GM12878 (cell line): ENCODE results near the gene MYL6B. TPM values are rescaled to one million over a fixed set of nuclear protein-coding genes. Genes with fewer than 3 reads are reported as not detected.
A peak's percentile ranks its signal among the peaks of the same experiment; 100 is the strongest.

Source experiments
- ATAC-seq: fragments of 200-7000 bp; cut with Tn5 transposase; 3 replicates; pipeline ENCODE4 v1.9.1; 2020; ENCODE audit warnings: mild to moderate bottlenecking, moderate library complexity
- BruUV-seq: library from RNA; stranded (reverse); fragments of 400-500 nt; replicated peaks from 2 replicates; lab custom pipeline; 2021; lab: Mats Ljungman, UMichigan
- CTCF ChIA-PET: fragments of 300-600 bp; sonication (Branson Sonifier 250); formaldehyde crosslinking; extraction: SDS; loops from one replicate; lab custom pipeline; 2021; ENCODE audit warnings: inconsistent platforms; lab: Yijun Ruan, JAX
- POLR2A ChIA-PET: fragments of 350-600 bp; formaldehyde crosslinking; extraction: SDS; loops from one replicate; lab custom pipeline; 2021; ENCODE audit warnings: inconsistent platforms; lab: Charles Lee
- RAD21 ChIA-PET: fragments of 300-600 bp; sonication (Branson Sonifier 250); formaldehyde crosslinking; loops from one replicate; lab custom pipeline; 2023; ENCODE audit warnings: antibody characterized with exemption; ENCODE audit not compliant: unreplicated experiment; lab: Charles Lee
- SMC1A ChIA-PET: fragments of 300-600 bp; sonication (Branson Sonifier 250); formaldehyde crosslinking; loops from one replicate; lab custom pipeline; 2023; ENCODE audit not compliant: unreplicated experiment, uncharacterized antibody; lab: Charles Lee
- DNase-seq: peaks from one replicate; pipeline ENCODE4 v3.0.0-alpha.2; 2011; ENCODE audit warnings: low read depth, low spot score
- FAIRE-seq: peaks from 3 replicates; lab custom pipeline; 2011; peaks lifted over from hg19 to GRCh38; lab: Jason Lieb, UNC
- H2AFZ ChIP-seq: 2 replicates; pipeline ENCODE4 v1.6.0; 2011; ENCODE audit warnings: low read depth, low read length, control low read depth; ENCODE audit not compliant: control insufficient read depth
- H3K27ac ChIP-seq: 2 replicates; pipeline ENCODE4 v1.5.1; 2011; ENCODE audit warnings: control low read depth; ENCODE audit not compliant: control insufficient read depth, insufficient read depth
- H3K27me3 ChIP-seq, 2 experiments: replicated peaks in 1 of 2; 2 replicates each; pipeline versions ENCODE4 v1.6.0 to v1.6.1; 2011; ENCODE audit warnings: low read length in 1 of 2; ENCODE audit not compliant: control insufficient read depth in 2 of 2, insufficient read depth in 2 of 2
- H3K36me3 ChIP-seq, 2 experiments: 2 replicates each; pipeline ENCODE4 v1.5.1; 2011; ENCODE audit warnings: low read length in 1 of 2; ENCODE audit not compliant: control insufficient read depth in 2 of 2, insufficient read depth in 2 of 2
- H3K4me1 ChIP-seq: 2 replicates; pipeline ENCODE4 v1.6.1; 2011; ENCODE audit warnings: mild to moderate bottlenecking, low read length, moderate library complexity, mixed read lengths; ENCODE audit not compliant: control insufficient read depth, insufficient read depth
- H3K4me2 ChIP-seq: 2 replicates; pipeline ENCODE4 v1.6.0; 2011; ENCODE audit warnings: control low read depth; ENCODE audit not compliant: control insufficient read depth, insufficient read depth
- H3K4me3 ChIP-seq: fragments of 200-600 bp; sonication (generic); 2 replicates; pipeline ENCODE4 v1.5.1; 2016
- H3K79me2 ChIP-seq: 2 replicates; pipeline ENCODE4 v1.6.0; 2011; ENCODE audit warnings: low read length; ENCODE audit not compliant: control insufficient read depth, insufficient read depth
- H3K9ac ChIP-seq: 2 replicates; pipeline ENCODE4 v1.8.0; 2011; ENCODE audit warnings: low read length, control low read depth, mixed read lengths; ENCODE audit not compliant: control insufficient read depth, insufficient read depth
- H3K9me3 ChIP-seq: replicated peaks from 3 replicates; pipeline ENCODE4 v1.5.1; 2011; ENCODE audit warnings: mild to moderate bottlenecking, low read length; ENCODE audit not compliant: control insufficient read depth, insufficient read depth
- H4K20me1 ChIP-seq: 2 replicates; pipeline ENCODE4 v1.6.0; 2011; ENCODE audit not compliant: control insufficient read depth, insufficient read depth
- LARP7 ChIP-seq: fragments of 450-650 bp; IDR thresholded peaks from 2 replicates; pipeline ENCODE4 v1.6.1; 2017; ENCODE audit warnings: mild to moderate bottlenecking
- MTA2 ChIP-seq: fragments of 450-650 bp; IDR thresholded peaks from 2 replicates; pipeline ENCODE4 v1.6.1; 2016; ENCODE audit warnings: low read depth, mild to moderate bottlenecking, moderate library complexity
- MXI1 ChIP-seq: fragments of 150-350 bp; IDR thresholded peaks from 2 replicates; pipeline ENCODE4 v1.6.1; 2011; ENCODE audit warnings: low read depth, mild to moderate bottlenecking, inconsistent platforms, low read length, improper control_type of control experiment
- MYB ChIP-seq: fragments of 150-350 bp; IDR thresholded peaks from 2 replicates; pipeline ENCODE4 v1.6.1; 2014; ENCODE audit warnings: mild to moderate bottlenecking, low read depth, low read length, borderline replicate concordance
- NFIC ChIP-seq: IDR thresholded peaks from 2 replicates; pipeline ENCODE4 v1.6.1; 2012; ENCODE audit warnings: low read depth, mild to moderate bottlenecking, inconsistent platforms, low read length, moderate library complexity
- PAX8 ChIP-seq: fragments of 450-650 bp; IDR thresholded peaks from 2 replicates; pipeline ENCODE4 v1.6.1; 2017; ENCODE audit warnings: mild to moderate bottlenecking, moderate library complexity
- POLR2A ChIP-seq: IDR thresholded peaks from 2 replicates; pipeline ENCODE4 v1.6.1; 2011; ENCODE audit warnings: low read depth, mild to moderate bottlenecking, low read length
- POLR2AphosphoS5 ChIP-seq: IDR thresholded peaks from 2 replicates; pipeline ENCODE4 v1.6.1; 2011; ENCODE audit warnings: mild to moderate bottlenecking, low read length, inconsistent platforms
- SMAD5 ChIP-seq: IDR thresholded peaks from 2 replicates; pipeline ENCODE4 v1.6.1; 2016; ENCODE audit warnings: antibody characterized with exemption, low read depth
- SPI1 ChIP-seq: IDR thresholded peaks from 2 replicates; pipeline ENCODE4 v1.6.1; 2011; ENCODE audit warnings: low read depth, mild to moderate bottlenecking, low read length, moderate library complexity, borderline replicate concordance; ENCODE audit not compliant: insufficient read depth
- SUPT20H ChIP-seq: IDR thresholded peaks from 2 replicates; pipeline ENCODE4 v1.6.1; 2011; ENCODE audit warnings: low read depth, mild to moderate bottlenecking, low read length, moderate library complexity, borderline replicate concordance; ENCODE audit not compliant: control insufficient read depth
- YBX1 ChIP-seq: fragments of 450-650 bp; IDR thresholded peaks from 2 replicates; pipeline ENCODE4 v1.6.1; 2016; ENCODE audit warnings: antibody characterized with exemption
- WGBS: methylation state at CpG from one replicate; pipeline ENCODE4 v1.1.6; 2016; ENCODE audit warnings: low lambda C conversion rate; ENCODE audit not compliant: insufficient replicate concordance, insufficient coverage; ENCODE audit errors: missing lambda C conversion rate; 5-methylcytosine and 5-hydroxymethylcytosine counted together
- in situ Hi-C: fragments of 300-500 bp; cut with MboI; formaldehyde crosslinking; loops from 9 replicates; pipeline ENCODE4 v1.14.3; 2018; ENCODE audit warnings: mixed read lengths
- intact Hi-C: fragments of 100-400 bp; cut with micrococcal nuclease; formaldehyde crosslinking; loops from one replicate; pipeline ENCODE4 v1.14.2; 2022; ENCODE audit not compliant: unreplicated experiment
- polyA plus RNA-seq, 11 experiments: library from polyadenylated mRNA; depleted of rRNA in 4 of 11; unstranded in 6 of 11; stranded (reverse) in 5 of 11; fragments of >200 nt; fragmentation: Nextera tagmentation in 4 of 11; fragmentation: Illumina TruSeq in 1 of 11; extraction: Ambion mirVana in 4 of 11; extraction: Trizol in 1 of 11; gene quantifications; 1 replicate in 1 of 11; 2 replicates in 10 of 11; pipeline versions ENCODE4 v1.2.1 to v1.2.3, GENCODE V29; 2011 to 2016; ENCODE audit warnings: inconsistent platforms in 2 of 11, missing spikeins in 2 of 11, low read depth in 1 of 11
- total RNA-seq, 4 experiments: library from RNA; depleted of rRNA in 3 of 4; stranded (reverse); fragments of >200 nt in 3 of 4; fragmentation: Illumina TruSeq in 1 of 4; extraction: Trizol in 1 of 4; gene quantifications; 2 replicates each; pipeline versions ENCODE4 v1.2.1 to v1.2.3, GENCODE V29; 2013 to 2021
- TF ChIP-seq, protein P1 (sequence below): fragments of 150-350 bp; IDR thresholded peaks from 2 replicates; pipeline ENCODE4 v1.6.1; 2014; ENCODE audit warnings: mild to moderate bottlenecking, low read depth, low read length
- TF ChIP-seq, protein P2 (sequence below): IDR thresholded peaks from 2 replicates; pipeline ENCODE4 v1.6.1; 2012; ENCODE audit warnings: low read depth, low read length, improper control_type of control experiment
- TF ChIP-seq, protein P3 (sequence below): IDR thresholded peaks from 2 replicates; pipeline ENCODE4 v1.6.1; 2012; ENCODE audit warnings: mild to moderate bottlenecking, low read depth, low read length
- TF ChIP-seq, protein P4 (sequence below): fragments of 450-650 bp; IDR thresholded peaks from 2 replicates; pipeline ENCODE4 v1.6.1; 2017; ENCODE audit warnings: antibody characterized with exemption, mild to moderate bottlenecking, moderate library complexity

MYL6B gene
- total and polyA plus RNA-seq, 10 of the 15 experiments (the other 5 are each of a cell fraction or from before 2014, with no cell fraction given): 75.5 to 153 (median 114) TPM

DNA sequence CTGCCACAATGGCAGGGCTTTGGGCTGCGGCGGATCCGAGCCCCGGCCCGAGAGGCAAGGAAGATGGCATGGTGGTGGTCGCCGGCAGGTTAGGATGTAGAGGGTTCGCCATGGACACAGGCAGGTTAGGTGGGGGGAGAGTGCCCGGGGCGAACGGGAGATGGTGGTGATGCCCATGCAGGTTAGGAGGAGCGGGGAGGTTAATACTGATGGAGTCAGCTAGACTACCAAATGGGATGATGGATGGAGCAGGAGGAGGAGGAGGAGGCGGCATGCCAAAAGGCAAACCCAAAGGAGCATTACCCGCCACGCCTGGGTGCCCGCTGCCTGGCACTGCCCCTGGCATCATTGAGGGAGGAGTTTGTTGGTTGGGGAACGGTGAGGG lies 11.9 kb downstream of the MYL6B start:
- DNase-seq (no peak), FAIRE-seq (no peak), ATAC-seq (no peak)
- intact Hi-C loops: no loop called here
- H3K4me2 ChIP-seq: no peak overlapping the region
- H3K36me3 ChIP-seq: peaks cover 25 to 40% of the 10 kb centered on the region in 2 experiments
- H3K27ac ChIP-seq: no peak overlapping the region
- peaks cover 21% of the 10 kb centered on the region for H3K79me2 ChIP-seq
- ChIA-PET SMC1A (no interaction called here), POLR2A (no interaction called here), RAD21 (no interaction called here), CTCF (no interaction called here)
- no peaks in the 10 kb centered on the region for H4K20me1 ChIP-seq
- no peak overlapping the region for H3K9ac ChIP-seq
- no peaks in the 10 kb centered on the region for H3K27me3 ChIP-seq
- TF ChIP-seq MYB: no peak
- TF ChIP-seq POLR2A: peak; percentile 74
- no peak for TF ChIP-seq LARP7
- TF ChIP-seq NFIC: no peak
- no peak for TF ChIP-seq SPI1
- no peak for TF ChIP-seq YBX1
- 0 out of 2 replicates have a peak, but pooled peaks have one; percentile 13 for TF ChIP-seq POLR2AphosphoS5
- no peak for TF ChIP-seq MXI1
- TF ChIP-seq, protein P1, sequence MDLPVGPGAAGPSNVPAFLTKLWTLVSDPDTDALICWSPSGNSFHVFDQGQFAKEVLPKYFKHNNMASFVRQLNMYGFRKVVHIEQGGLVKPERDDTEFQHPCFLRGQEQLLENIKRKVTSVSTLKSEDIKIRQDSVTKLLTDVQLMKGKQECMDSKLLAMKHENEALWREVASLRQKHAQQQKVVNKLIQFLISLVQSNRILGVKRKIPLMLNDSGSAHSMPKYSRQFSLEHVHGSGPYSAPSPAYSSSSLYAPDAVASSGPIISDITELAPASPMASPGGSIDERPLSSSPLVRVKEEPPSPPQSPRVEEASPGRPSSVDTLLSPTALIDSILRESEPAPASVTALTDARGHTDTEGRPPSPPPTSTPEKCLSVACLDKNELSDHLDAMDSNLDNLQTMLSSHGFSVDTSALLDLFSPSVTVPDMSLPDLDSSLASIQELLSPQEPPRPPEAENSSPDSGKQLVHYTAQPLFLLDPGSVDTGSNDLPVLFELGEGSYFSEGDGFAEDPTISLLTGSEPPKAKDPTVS: no peak
- no peak for TF ChIP-seq MTA2
- TF ChIP-seq, protein P2, sequence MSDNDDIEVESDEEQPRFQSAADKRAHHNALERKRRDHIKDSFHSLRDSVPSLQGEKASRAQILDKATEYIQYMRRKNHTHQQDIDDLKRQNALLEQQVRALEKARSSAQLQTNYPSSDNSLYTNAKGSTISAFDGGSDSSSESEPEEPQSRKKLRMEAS: no peak
- TF ChIP-seq PAX8: no peak
- no peak for TF ChIP-seq SUPT20H
- TF ChIP-seq, protein P3, sequence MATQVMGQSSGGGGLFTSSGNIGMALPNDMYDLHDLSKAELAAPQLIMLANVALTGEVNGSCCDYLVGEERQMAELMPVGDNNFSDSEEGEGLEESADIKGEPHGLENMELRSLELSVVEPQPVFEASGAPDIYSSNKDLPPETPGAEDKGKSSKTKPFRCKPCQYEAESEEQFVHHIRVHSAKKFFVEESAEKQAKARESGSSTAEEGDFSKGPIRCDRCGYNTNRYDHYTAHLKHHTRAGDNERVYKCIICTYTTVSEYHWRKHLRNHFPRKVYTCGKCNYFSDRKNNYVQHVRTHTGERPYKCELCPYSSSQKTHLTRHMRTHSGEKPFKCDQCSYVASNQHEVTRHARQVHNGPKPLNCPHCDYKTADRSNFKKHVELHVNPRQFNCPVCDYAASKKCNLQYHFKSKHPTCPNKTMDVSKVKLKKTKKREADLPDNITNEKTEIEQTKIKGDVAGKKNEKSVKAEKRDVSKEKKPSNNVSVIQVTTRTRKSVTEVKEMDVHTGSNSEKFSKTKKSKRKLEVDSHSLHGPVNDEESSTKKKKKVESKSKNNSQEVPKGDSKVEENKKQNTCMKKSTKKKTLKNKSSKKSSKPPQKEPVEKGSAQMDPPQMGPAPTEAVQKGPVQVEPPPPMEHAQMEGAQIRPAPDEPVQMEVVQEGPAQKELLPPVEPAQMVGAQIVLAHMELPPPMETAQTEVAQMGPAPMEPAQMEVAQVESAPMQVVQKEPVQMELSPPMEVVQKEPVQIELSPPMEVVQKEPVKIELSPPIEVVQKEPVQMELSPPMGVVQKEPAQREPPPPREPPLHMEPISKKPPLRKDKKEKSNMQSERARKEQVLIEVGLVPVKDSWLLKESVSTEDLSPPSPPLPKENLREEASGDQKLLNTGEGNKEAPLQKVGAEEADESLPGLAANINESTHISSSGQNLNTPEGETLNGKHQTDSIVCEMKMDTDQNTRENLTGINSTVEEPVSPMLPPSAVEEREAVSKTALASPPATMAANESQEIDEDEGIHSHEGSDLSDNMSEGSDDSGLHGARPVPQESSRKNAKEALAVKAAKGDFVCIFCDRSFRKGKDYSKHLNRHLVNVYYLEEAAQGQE: no peak
- TF ChIP-seq SMAD5: no peak
- TF ChIP-seq, protein P4, sequence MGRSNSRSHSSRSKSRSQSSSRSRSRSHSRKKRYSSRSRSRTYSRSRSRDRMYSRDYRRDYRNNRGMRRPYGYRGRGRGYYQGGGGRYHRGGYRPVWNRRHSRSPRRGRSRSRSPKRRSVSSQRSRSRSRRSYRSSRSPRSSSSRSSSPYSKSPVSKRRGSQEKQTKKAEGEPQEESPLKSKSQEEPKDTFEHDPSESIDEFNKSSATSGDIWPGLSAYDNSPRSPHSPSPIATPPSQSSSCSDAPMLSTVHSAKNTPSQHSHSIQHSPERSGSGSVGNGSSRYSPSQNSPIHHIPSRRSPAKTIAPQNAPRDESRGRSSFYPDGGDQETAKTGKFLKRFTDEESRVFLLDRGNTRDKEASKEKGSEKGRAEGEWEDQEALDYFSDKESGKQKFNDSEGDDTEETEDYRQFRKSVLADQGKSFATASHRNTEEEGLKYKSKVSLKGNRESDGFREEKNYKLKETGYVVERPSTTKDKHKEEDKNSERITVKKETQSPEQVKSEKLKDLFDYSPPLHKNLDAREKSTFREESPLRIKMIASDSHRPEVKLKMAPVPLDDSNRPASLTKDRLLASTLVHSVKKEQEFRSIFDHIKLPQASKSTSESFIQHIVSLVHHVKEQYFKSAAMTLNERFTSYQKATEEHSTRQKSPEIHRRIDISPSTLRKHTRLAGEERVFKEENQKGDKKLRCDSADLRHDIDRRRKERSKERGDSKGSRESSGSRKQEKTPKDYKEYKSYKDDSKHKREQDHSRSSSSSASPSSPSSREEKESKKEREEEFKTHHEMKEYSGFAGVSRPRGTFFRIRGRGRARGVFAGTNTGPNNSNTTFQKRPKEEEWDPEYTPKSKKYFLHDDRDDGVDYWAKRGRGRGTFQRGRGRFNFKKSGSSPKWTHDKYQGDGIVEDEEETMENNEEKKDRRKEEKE: no peak
- H2AFZ ChIP-seq: no peak overlapping the region
- in situ Hi-C loops: no loop called here
- 94% methylated on average over 17 of the region's 17 CpGs for WGBS
- H3K4me3 ChIP-seq: no peak overlapping the region
- H3K9me3 ChIP-seq: no peaks in the 10 kb centered on the region
- BruUV-seq: no TSS peak
- H3K4me1 ChIP-seq: peaks cover 14% of the 10 kb centered on the region
